ENCODE measurements around the gene GLOD5. TPM values are rescaled to one million over a fixed set of nuclear protein-coding genes. Genes with fewer than 3 reads are reported as not detected.

GLOD5 gene
- total and polyA plus RNA-seq, 9 of the 15 experiments (the other 6 are each of a cell fraction or from before 2014, with no cell fraction given) = 0.27 to 4.4 (median 2.2) TPM

DNA sequence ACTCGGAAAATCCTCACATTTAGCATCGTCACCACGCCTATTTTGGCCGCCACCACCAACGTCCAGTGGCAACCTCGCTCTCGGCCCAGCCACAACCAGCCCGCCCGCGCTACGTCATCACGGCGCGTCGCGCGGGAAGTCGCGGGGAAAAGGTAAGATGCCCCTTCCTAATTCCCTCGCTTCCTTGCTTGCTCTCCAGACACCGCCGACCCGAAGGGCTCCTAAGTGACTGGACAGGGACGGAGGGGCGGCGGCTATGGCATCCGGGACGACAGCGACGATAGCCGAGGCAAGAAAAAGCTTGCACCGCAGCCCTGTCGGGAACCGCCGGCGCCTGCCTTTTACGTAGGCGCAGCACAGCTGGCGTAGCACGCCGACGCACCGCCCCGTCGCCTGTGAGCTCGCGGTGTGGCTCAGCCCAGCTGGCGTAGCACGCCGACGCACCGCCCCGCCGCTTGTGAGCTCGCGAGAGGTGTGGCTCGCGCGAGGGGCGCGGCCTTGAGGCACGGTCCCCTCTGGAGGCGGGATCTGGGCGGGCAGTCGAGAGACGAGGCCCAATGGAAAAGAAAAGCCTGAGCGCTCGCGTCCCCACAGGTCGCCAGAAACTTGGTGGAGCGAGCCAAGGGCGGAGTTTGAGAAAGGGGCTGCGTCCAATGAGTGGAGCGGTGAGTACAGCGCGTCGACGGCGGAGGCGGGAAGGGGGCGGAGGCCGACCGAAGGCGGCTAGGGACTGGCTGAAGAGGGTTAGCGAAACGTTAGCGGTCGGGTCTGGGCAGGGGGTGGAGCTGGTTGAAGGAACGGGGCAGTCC lies 39.9 kb downstream of the GLOD5 start, which contains the start of gene HDAC6 (continued):
- TF ChIP-seq GTF2A2 (tag; IDR thresholded peaks at IDR 0.05) (no peak), ZNF311 (CRISPR knock-in tag; IDR thresholded peaks at IDR 0.05) (no peak), U2AF2 (optimal IDR thresholded peaks at IDR 0.05; ENCODE audit: low read depth, low read length) (no peak), RBM39 (optimal IDR thresholded peaks at IDR 0.05; ENCODE audit: low read depth, low read length) (no peak), SIX5 (IDR thresholded peaks at IDR 0.05; ENCODE audit: borderline replicate concordance in 1 of 2, insufficient read depth in 1 of 2, low read depth in 1 of 2, low read length in 2 of 2) (no peak), E2F3 (CRISPR knock-in tag; IDR thresholded peaks at IDR 0.05) (peak; percentile 94; the same call in 1 of the 2 replicates), ZNF354B (CRISPR knock-in tag; IDR thresholded peaks at IDR 0.05) (no peak), NELFE (IDR thresholded peaks at IDR 0.05; ENCODE audit: insufficient read depth, insufficient read length) (no peak), ZFPM2 (CRISPR knock-in tag; IDR thresholded peaks at IDR 0.05) (no peak), TBL1XR1 (IDR thresholded peaks at IDR 0.05; ENCODE audit: low read length in 2 of 2) (0 out of 4 replicates have a peak, but pooled peaks of 1 of the 2 experiments have one; percentile 57), RFX5 (IDR thresholded peaks at IDR 0.05; ENCODE audit: low read depth, low read length) (no peak), TGIF2 (CRISPR knock-in tag; IDR thresholded peaks at IDR 0.05) (no peak), NR1H2 (CRISPR knock-in tag; IDR thresholded peaks at IDR 0.05) (no peak), TFAM (CRISPR knock-in tag; conservative IDR thresholded peaks at IDR 0.05) (no peak), POU5F1 (IDR thresholded peaks at IDR 0.05; ENCODE audit: borderline replicate concordance, low read depth, low read length, partially characterized antibody) (no peak), ZNF197 (CRISPR knock-in tag; IDR thresholded peaks at IDR 0.05; ENCODE audit: low read depth) (no peak), ZNF75A (CRISPR knock-in tag; IDR thresholded peaks at IDR 0.05) (no peak), CSDE1 (IDR thresholded peaks at IDR 0.05) (no peak), POLR2H (tag; IDR thresholded peaks at IDR 0.05; ENCODE audit: low read depth) (no peak), MEF2A (IDR thresholded peaks at IDR 0.05; ENCODE audit: control insufficient read depth, low read depth, low read length) (no peak)
- TF ChIP-seq, protein P1, sequence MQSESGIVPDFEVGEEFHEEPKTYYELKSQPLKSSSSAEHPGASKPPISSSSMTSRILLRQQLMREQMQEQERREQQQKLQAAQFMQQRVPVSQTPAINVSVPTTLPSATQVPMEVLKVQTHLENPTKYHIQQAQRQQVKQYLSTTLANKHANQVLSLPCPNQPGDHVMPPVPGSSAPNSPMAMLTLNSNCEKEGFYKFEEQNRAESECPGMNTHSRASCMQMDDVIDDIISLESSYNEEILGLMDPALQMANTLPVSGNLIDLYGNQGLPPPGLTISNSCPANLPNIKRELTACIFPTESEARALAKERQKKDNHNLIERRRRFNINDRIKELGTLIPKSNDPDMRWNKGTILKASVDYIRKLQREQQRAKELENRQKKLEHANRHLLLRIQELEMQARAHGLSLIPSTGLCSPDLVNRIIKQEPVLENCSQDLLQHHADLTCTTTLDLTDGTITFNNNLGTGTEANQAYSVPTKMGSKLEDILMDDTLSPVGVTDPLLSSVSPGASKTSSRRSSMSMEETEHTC (IDR thresholded peaks at IDR 0.05) = no peak
- TF ChIP-seq, protein P2, sequence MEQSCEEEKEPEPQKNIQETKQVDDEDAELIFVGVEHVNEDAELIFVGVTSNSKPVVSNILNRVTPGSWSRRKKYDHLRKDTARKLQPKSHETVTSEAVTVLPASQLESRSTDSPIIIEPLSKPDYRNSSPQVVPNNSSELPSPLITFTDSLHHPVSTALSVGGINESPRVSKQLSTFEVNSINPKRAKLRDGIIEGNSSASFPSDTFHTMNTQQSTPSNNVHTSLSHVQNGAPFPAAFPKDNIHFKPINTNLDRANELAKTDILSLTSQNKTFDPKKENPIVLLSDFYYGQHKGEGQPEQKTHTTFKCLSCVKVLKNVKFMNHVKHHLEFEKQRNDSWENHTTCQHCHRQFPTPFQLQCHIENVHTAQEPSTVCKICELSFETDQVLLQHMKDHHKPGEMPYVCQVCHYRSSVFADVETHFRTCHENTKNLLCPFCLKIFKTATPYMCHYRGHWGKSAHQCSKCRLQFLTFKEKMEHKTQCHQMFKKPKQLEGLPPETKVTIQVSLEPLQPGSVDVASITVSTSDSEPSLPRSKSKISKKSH (CRISPR knock-in tag; IDR thresholded peaks at IDR 0.05) = no peak
- TF ChIP-seq, protein P3, sequence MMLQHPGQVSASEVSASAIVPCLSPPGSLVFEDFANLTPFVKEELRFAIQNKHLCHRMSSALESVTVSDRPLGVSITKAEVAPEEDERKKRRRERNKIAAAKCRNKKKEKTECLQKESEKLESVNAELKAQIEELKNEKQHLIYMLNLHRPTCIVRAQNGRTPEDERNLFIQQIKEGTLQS (IDR thresholded peaks at IDR 0.05) = peak; percentile 49; the same call in 1 of the 2 replicates
- TF ChIP-seq, protein P3 (CRISPR knock-in tag; conservative IDR thresholded peaks at IDR 0.05) = no peak; the same call in 1 of the 2 replicates
